Natural killer cell (primary cell): ENCODE measurements around the gene SF3B3. TPM values are rescaled to one million over a fixed set of nuclear protein-coding genes. Genes with fewer than 3 reads are reported as not detected.

ENCODE experiments used
- ATAC-seq, 3 donors: fragments of 150-1000 bp in 2 of 3; fragments of 200-7000 bp in 1 of 3; cut with Tn5 transposase; 1 replicate in 1 of 3; 2 replicates in 2 of 3; pipeline ENCODE4 v1.10.0; 2021; ENCODE audit warnings: mild to moderate bottlenecking in 2 of 3, moderate library complexity in 2 of 3
- DNase-seq, 2 donors: peaks; one replicate each; pipeline versions ENCODE4 v3.0.0 to v3.0.0-alpha.2; 2013 to 2021; ENCODE audit warnings: mixed read lengths in 1 of 2
- H3K27ac ChIP-seq: one replicate; pipeline ENCODE4 v1.5.1; 2013; ENCODE audit warnings: mild to moderate bottlenecking, low read length
- H3K27me3 ChIP-seq: one replicate; pipeline ENCODE4 v1.6.1; 2013; ENCODE audit warnings: low read length; ENCODE audit not compliant: control insufficient read depth, insufficient read depth
- H3K36me3 ChIP-seq: one replicate; pipeline ENCODE4 v1.6.1; 2013; ENCODE audit warnings: low read length; ENCODE audit not compliant: control insufficient read depth, insufficient read depth
- H3K4me1 ChIP-seq: one replicate; pipeline ENCODE4 v1.6.1; 2013; ENCODE audit warnings: low read length; ENCODE audit not compliant: control insufficient read depth, insufficient read depth
- H3K4me3 ChIP-seq: one replicate; pipeline ENCODE4 v1.5.1; 2013; ENCODE audit warnings: low read length
- H3K9me3 ChIP-seq: one replicate; pipeline ENCODE4 v1.6.1; 2013; ENCODE audit warnings: low read length; ENCODE audit not compliant: control insufficient read depth, insufficient read depth
- H3K27ac Mint-ChIP-seq, 2 donors: one replicate each; pipeline ENCODE4 v1.8.0; 2022; ENCODE audit warnings: mild to moderate bottlenecking in 2 of 2, mixed read lengths in 2 of 2, moderate library complexity in 1 of 2
- H3K27me3 Mint-ChIP-seq, 2 donors: one replicate each; pipeline ENCODE4 v1.8.0; 2022; ENCODE audit warnings: low read depth in 2 of 2, mixed read lengths in 2 of 2
- H3K36me3 Mint-ChIP-seq: one replicate; pipeline ENCODE4 v1.8.0; 2022; ENCODE audit warnings: mixed read lengths
- H3K4me1 Mint-ChIP-seq, 2 donors: one replicate each; pipeline ENCODE4 v1.8.0; 2022; ENCODE audit warnings: mixed read lengths in 2 of 2
- H3K4me3 Mint-ChIP-seq: one replicate; pipeline ENCODE4 v1.8.0; 2022; ENCODE audit warnings: mild to moderate bottlenecking, moderate library complexity, mixed read lengths
- H3K9me3 Mint-ChIP-seq, 2 donors: one replicate each; pipeline ENCODE4 v1.8.0; 2022; ENCODE audit warnings: mixed read lengths in 2 of 2
- CTCF ChIP-seq: fragments of 200-600 bp; IDR thresholded peaks from one replicate; pipeline ENCODE4 v1.8.0; 2022; ENCODE audit warnings: antibody characterized with exemption
- WGBS: methylation state at CpG from one replicate; pipeline ENCODE4 v1.1.7; 2013; ENCODE audit warnings: missing lambda C conversion rate; ENCODE audit not compliant: insufficient coverage; 5-methylcytosine and 5-hydroxymethylcytosine counted together
- intact Hi-C: fragments of 100-400 bp; cut with micrococcal nuclease; formaldehyde crosslinking; loops from one replicate; pipeline ENCODE4 v1.14.2; 2022
- total RNA-seq, 4 donors: library from RNA; stranded (reverse); fragments of 120-200 nt in 1 of 4; gene quantifications; one replicate each; pipeline versions ENCODE4 v1.2.3 to v1.2.4, GENCODE V29; 2013 to 2022

The SF3B3 gene
- total RNA-seq, 3 donors from 2014 or later (not counting 1 experiment from before 2014, with no cell fraction given): 164 to 220 (median 173) TPM

GRCh38 chr16:70610273-70611223, 86.9 kb downstream of the SF3B3 start:
- no peak for ATAC-seq
- WGBS: 93% methylated on average over 18 of the region's 18 CpGs
- Histone ChIP-seq H3K27me3 (no peaks in the 10 kb centered on the region), H3K4me1 (no peaks in the 10 kb centered on the region), H3K4me3 (no peak overlapping the region), H3K27ac (no peak overlapping the region), H3K36me3 (no peaks in the 10 kb centered on the region), H3K9me3 (no peaks in the 10 kb centered on the region)
- no peak overlapping the region for H3K4me3 Mint-ChIP-seq
- no peaks in the 10 kb centered on the region for H3K4me1 Mint-ChIP-seq
- H3K27ac Mint-ChIP-seq: no peak overlapping the region
- no peak for DNase-seq
- no peaks in the 10 kb centered on the region for H3K9me3 Mint-ChIP-seq
- no peaks in the 10 kb centered on the region for H3K36me3 Mint-ChIP-seq
- no peak for TF ChIP-seq CTCF
- intact Hi-C loops: no loop called here
- H3K27me3 Mint-ChIP-seq: no peaks in the 10 kb centered on the region

- no peak for TF ChIP-seq CTCF
- Mint-ChIP-seq H3K27me3 (no peaks in the 10 kb centered on the region), H3K4me1 (no peaks in the 10 kb centered on the region), H3K4me3 (no peak overlapping the region), H3K9me3 (no peaks in the 10 kb centered on the region), H3K27ac (no peak overlapping the region), H3K36me3 (no peaks in the 10 kb centered on the region)
- Histone ChIP-seq H3K4me3 (no peak overlapping the region), H3K36me3 (no peaks in the 10 kb centered on the region), H3K27ac (no peak overlapping the region), H3K27me3 (no peaks in the 10 kb centered on the region), H3K9me3 (no peaks in the 10 kb centered on the region), H3K4me1 (no peaks in the 10 kb centered on the region)
- 79% methylated on average over 5 of the region's 5 CpGs for WGBS
- intact Hi-C loops: no loop called here
- ATAC-seq (no peak), DNase-seq (no peak)
Measured at GRCh38 chr16:70611224-70611598, 87.6 kb downstream of the SF3B3 start.

GRCh38 chr16:70611785-70612303, 88.2 kb downstream of the SF3B3 start:
- intact Hi-C loops: no loop called here
- H3K9me3 Mint-ChIP-seq: no peaks in the 10 kb centered on the region
- 85% methylated on average over 4 of the region's 4 CpGs for WGBS
- Histone ChIP-seq H3K4me1 (no peaks in the 10 kb centered on the region), H3K4me3 (no peak overlapping the region), H3K36me3 (no peaks in the 10 kb centered on the region), H3K9me3 (no peaks in the 10 kb centered on the region), H3K27me3 (no peaks in the 10 kb centered on the region), H3K27ac (no peak overlapping the region)
- H3K4me3 Mint-ChIP-seq: no peak overlapping the region
- no peak for TF ChIP-seq CTCF
- no peaks in the 10 kb centered on the region for H3K4me1 Mint-ChIP-seq
- DNase-seq (no peak), ATAC-seq (no peak)
- no peak overlapping the region for H3K27ac Mint-ChIP-seq
- H3K36me3 Mint-ChIP-seq: no peaks in the 10 kb centered on the region
- H3K27me3 Mint-ChIP-seq: no peaks in the 10 kb centered on the region
